ENCODE measurements around the gene SH2D4B. TPM values are rescaled to one million over a fixed set of nuclear protein-coding genes. Genes with fewer than 3 reads are reported as not detected.

The SH2D4B gene
- total RNA-seq, 2 donors from 2014 or later = 0.25 to 0.40 TPM

- H3K36me3 Mint-ChIP-seq = peaks cover 7% of the 10 kb centered on the region
Measured at GRCh38 chr10:80512031-80512526, 25.6 kb upstream of the SH2D4B start.

GRCh38 chr10:80513106-80513505, 24.6 kb upstream of the SH2D4B start:
- Mint-ChIP-seq H3K36me3 (peaks cover 9% of the 10 kb centered on the region), H3K27me3 (no peaks in the 10 kb centered on the region), H3K4me3 (no peak overlapping the region), H3K4me1 (ENCODE audit: low read depth in 2 of 2) (peaks cover 26 to 43% of the 10 kb centered on the region in 2 donors), H3K27ac (peak overlapping the region in 1 of 2 donors; percentile 56), H3K9me3 (no peaks in the 10 kb centered on the region)
- DNase-seq (ENCODE audit: low spot score) (no peak), ATAC-seq (no peak)

More at GRCh38 chr10:80512031-80512526, 25.6 kb upstream of the SH2D4B start:
- DNase-seq (ENCODE audit: low spot score) (peak; percentile 2), ATAC-seq (no peak)
- no peaks in the 10 kb centered on the region for H3K27me3 Mint-ChIP-seq
- peaks cover 25 to 41% of the 10 kb centered on the region in 2 donors for H3K4me1 Mint-ChIP-seq (ENCODE audit: low read depth in 2 of 2)
- H3K4me3 Mint-ChIP-seq = no peak overlapping the region
- peak overlapping the region; percentile 56 to 88 for H3K27ac Mint-ChIP-seq
- H3K9me3 Mint-ChIP-seq = no peaks in the 10 kb centered on the region

- no peak for DNase-seq (ENCODE audit: low spot score)
- ATAC-seq = no peak
- peaks cover 4% of the 10 kb centered on the region for H3K36me3 Mint-ChIP-seq
- H3K27me3 Mint-ChIP-seq = no peaks in the 10 kb centered on the region
- H3K9me3 Mint-ChIP-seq = no peaks in the 10 kb centered on the region
- peaks cover 33 to 49% of the 10 kb centered on the region in 2 donors for H3K4me1 Mint-ChIP-seq (ENCODE audit: low read depth in 2 of 2)
- H3K4me3 Mint-ChIP-seq = no peak overlapping the region
- H3K27ac Mint-ChIP-seq = no peak overlapping the region
Measured at GRCh38 chr10:80515511-80515910, 22.2 kb upstream of the SH2D4B start.

DNA sequence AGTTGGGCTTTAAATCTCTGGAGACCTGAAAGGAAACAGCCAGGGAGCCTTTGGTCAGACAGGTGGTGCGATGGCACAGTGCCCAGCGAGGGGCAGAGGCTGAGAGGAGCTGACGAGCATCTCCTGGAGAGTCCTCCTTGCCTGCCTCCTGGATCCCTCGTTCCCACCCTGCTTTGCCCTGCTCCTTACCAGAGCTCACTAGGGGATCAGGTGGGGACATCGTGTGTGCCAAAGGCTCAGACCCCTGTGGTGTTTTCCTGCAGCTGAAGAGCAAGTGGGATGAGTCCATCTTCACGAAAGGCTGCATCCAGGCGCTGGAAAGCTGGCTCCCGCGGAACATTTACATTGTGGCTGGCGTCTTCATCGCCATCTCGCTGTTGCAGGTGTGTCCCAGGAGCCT, 21.8 kb upstream of the SH2D4B start:
- Mint-ChIP-seq H3K9me3 (no peaks in the 10 kb centered on the region), H3K4me1 (ENCODE audit: low read depth in 2 of 2) (peaks cover 30 to 51% of the 10 kb centered on the region in 2 donors), H3K36me3 (peaks cover 4% of the 10 kb centered on the region), H3K27me3 (no peaks in the 10 kb centered on the region), H3K27ac (peak overlapping the region; percentile 46 to 87), H3K4me3 (no peak overlapping the region)
- no peak for ATAC-seq
- no peak for DNase-seq (ENCODE audit: low spot score)

DNA sequence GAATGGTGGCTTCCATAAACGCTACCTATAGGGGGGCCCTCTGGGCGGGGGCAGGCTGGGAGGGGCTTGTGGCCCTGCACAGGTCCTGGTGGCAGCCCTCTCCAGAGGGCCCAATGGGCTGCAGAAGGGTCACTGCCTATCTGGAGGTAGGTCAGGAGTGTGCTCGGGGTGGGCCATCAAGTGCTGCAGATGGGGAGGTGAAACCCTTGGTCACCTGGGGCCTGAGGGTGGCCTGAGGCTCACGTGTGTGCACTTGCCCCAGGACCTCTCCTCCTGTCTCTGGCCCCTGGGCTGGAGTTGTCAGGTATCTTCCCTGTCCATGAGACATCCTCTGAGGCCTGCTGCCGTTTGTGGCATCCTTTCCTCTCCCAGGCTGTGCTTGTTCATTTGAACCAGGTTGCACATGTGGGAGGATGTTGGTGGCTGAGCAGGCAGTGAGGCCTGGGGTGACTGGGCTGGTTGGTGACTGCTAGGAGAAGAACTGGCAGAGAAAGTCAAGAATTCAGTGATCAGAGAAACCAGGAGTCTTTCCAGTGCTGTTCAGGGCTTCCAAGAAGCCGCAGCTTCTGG, 21.1 kb upstream of the SH2D4B start:
- Mint-ChIP-seq H3K36me3 (peaks cover 4% of the 10 kb centered on the region), H3K4me3 (no peak overlapping the region), H3K9me3 (no peaks in the 10 kb centered on the region), H3K27me3 (no peaks in the 10 kb centered on the region), H3K27ac (peak overlapping the region; percentile 46 to 87), H3K4me1 (ENCODE audit: low read depth in 2 of 2) (peaks cover 24 to 45% of the 10 kb centered on the region in 2 donors)
- no peak for DNase-seq (ENCODE audit: low spot score)
- ATAC-seq = no peak

GRCh38 chr10:80517416-80518142, 20.1 kb upstream of the SH2D4B start:
- ATAC-seq = no peak
- Mint-ChIP-seq H3K36me3 (peaks cover 4% of the 10 kb centered on the region), H3K9me3 (no peaks in the 10 kb centered on the region), H3K27me3 (no peaks in the 10 kb centered on the region), H3K4me3 (no peak overlapping the region), H3K27ac (peak overlapping the region; percentile 46 to 87), H3K4me1 (ENCODE audit: low read depth in 2 of 2) (peaks cover 21 to 38% of the 10 kb centered on the region in 2 donors)
- DNase-seq (ENCODE audit: low spot score) = no peak

DNA sequence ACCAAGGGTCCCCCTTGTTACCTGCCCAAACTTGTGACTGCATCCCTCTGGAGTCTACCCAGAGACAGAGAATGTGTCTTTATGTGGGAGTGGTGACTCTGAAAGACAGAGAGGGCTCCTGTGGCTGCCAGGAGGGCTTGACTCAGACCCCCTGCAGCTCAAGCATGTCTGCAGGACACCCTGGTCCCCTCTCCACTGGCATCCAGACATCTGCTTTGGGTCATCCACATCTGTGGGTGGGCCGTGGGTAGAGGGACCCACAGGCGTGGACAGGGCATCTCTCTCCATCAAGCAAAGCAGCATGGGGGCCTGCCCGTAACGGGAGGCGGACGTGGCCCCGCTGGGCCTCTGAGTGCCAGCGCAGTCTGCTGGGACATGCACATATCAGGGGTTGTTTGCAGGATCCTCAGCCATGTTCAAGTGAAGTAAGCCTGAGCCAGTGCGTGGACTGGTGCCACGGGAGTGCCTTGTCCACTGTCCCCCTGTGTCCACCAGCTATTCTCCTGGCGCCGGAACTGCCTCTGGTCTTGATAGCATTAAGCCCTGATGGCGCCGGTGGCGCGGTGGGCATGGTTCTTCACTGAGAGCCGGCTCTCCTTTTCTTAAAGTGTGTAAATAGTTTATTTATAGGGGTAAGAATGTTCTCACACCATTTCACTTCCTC, 19.4 kb upstream of the SH2D4B start:
- Mint-ChIP-seq H3K27me3 (no peaks in the 10 kb centered on the region), H3K4me3 (no peak overlapping the region), H3K27ac (peak overlapping the region; percentile 46 to 60), H3K4me1 (ENCODE audit: low read depth in 2 of 2) (peaks cover 21 to 38% of the 10 kb centered on the region in 2 donors), H3K9me3 (no peaks in the 10 kb centered on the region), H3K36me3 (peaks cover 4% of the 10 kb centered on the region)
- DNase-seq (ENCODE audit: low spot score) (no peak), ATAC-seq (no peak)

DNA sequence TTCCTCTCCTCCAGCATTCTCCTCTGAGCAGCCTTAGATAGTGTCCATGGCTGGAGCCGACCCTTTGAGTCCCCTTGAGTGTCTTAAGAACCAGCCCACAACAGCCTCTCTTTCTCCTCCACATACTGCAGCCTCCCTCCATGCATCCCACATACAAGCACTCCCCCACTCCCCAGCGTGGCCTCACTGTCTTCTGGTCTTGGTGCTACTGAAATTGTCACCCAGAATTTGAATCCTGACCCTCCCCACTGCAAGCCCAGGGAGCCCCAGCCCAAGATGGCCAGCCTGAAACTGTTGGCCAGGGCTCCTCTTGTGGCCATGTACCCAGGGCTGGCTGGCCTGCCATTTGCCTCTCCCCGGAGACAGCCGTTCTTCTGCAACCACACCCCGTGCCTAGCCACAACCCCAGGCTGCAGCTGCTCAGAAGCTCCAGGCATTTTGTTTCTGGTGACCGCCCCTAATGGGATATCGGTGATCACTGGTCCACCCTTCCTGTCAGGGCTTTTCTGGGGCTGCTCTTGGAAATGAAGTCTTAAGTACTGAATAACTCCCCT, 18.8 kb upstream of the SH2D4B start:
- DNase-seq (ENCODE audit: low spot score) (no peak), ATAC-seq (no peak)
- H3K4me1 Mint-ChIP-seq (ENCODE audit: low read depth in 2 of 2) = peaks cover 21 to 42% of the 10 kb centered on the region in 2 donors
- no peaks in the 10 kb centered on the region for H3K9me3 Mint-ChIP-seq
- peak overlapping the region in 1 of 2 donors; percentile 60 for H3K27ac Mint-ChIP-seq
- no peak overlapping the region for H3K4me3 Mint-ChIP-seq
- no peaks in the 10 kb centered on the region for H3K27me3 Mint-ChIP-seq
- peaks cover 4% of the 10 kb centered on the region for H3K36me3 Mint-ChIP-seq

DNA sequence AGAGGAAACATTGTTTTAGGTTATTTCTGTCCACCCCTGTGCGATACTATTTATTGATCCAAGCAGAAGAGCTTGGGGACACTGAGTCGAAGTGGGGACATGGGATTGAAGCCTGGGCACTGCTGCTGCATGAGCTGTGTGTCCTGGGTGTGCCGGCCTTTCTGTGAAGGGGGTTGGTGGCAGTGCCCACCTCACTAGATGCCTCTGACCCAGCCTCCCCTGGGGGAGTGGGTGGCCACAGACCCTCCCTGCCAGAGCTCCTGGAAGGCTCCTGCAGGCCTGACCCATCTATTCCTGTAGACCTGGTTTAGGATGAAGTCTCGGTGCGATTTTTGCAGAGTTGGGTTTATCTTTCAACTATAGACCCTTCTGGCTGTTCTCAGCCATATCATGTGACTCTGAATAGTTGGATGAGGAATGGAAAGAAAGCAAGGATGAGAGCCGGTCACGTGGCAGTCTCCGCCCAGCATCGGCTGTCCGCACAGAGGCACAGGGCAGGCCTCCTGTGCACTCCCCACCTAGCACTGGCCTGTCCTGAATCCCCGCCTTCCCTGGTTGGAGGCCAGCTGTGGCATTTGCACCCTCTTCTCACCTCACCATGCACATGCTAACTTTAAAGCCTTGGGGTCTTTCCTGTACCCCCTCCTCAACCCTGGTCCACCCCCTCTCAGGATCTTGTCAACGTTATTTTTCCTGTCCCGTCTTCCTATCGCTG, 17.6 kb upstream of the SH2D4B start:
- H3K4me1 Mint-ChIP-seq (ENCODE audit: low read depth in 2 of 2) = peaks cover 21 to 42% of the 10 kb centered on the region in 2 donors
- DNase-seq (ENCODE audit: low spot score) (no peak), ATAC-seq (no peak)
- peak overlapping the region; percentile 15 to 47 for H3K27ac Mint-ChIP-seq
- no peaks in the 10 kb centered on the region for H3K9me3 Mint-ChIP-seq
- H3K36me3 Mint-ChIP-seq = peaks cover 4% of the 10 kb centered on the region
- H3K4me3 Mint-ChIP-seq = no peak overlapping the region
- no peaks in the 10 kb centered on the region for H3K27me3 Mint-ChIP-seq

- peaks cover 4% of the 10 kb centered on the region for H3K36me3 Mint-ChIP-seq
- H3K27ac Mint-ChIP-seq = peak overlapping the region; percentile 15 to 47
- no peaks in the 10 kb centered on the region for H3K9me3 Mint-ChIP-seq
- H3K4me1 Mint-ChIP-seq (ENCODE audit: low read depth in 2 of 2) = peaks cover 24 to 47% of the 10 kb centered on the region in 2 donors
- H3K4me3 Mint-ChIP-seq = no peak overlapping the region
- DNase-seq (ENCODE audit: low spot score) (no peak), ATAC-seq (no peak)
- H3K27me3 Mint-ChIP-seq = no peaks in the 10 kb centered on the region
Measured at GRCh38 chr10:80520661-80521470, 16.8 kb upstream of the SH2D4B start.

- ATAC-seq = no peak
Measured at GRCh38 chr10:80522756-80523363, 14.8 kb upstream of the SH2D4B start.

GRCh38 chr10:80523773-80524172, 13.9 kb upstream of the SH2D4B start:
- DNase-seq (ENCODE audit: low spot score) (no peak), ATAC-seq (peak in 1 of 2 donors; percentile 7)
- peak overlapping the region in 1 of 2 donors; percentile 50 for H3K27ac Mint-ChIP-seq
- H3K9me3 Mint-ChIP-seq = no peaks in the 10 kb centered on the region
- H3K36me3 Mint-ChIP-seq = no peaks in the 10 kb centered on the region
- H3K4me3 Mint-ChIP-seq = no peak overlapping the region
- H3K27me3 Mint-ChIP-seq = no peaks in the 10 kb centered on the region
- H3K4me1 Mint-ChIP-seq (ENCODE audit: low read depth in 2 of 2) = peaks cover 21 to 46% of the 10 kb centered on the region in 2 donors

More at GRCh38 chr10:80522756-80523363, 14.8 kb upstream of the SH2D4B start:
- H3K27me3 Mint-ChIP-seq = no peaks in the 10 kb centered on the region
- peaks cover 25 to 44% of the 10 kb centered on the region in 2 donors for H3K4me1 Mint-ChIP-seq (ENCODE audit: low read depth in 2 of 2)
- H3K36me3 Mint-ChIP-seq = no peaks in the 10 kb centered on the region
- H3K27ac Mint-ChIP-seq = peak overlapping the region in 1 of 2 donors; percentile 50
- no peaks in the 10 kb centered on the region for H3K9me3 Mint-ChIP-seq
- DNase-seq (ENCODE audit: low spot score) = no peak
- H3K4me3 Mint-ChIP-seq = no peak overlapping the region
